GM19099 (cell line): ENCODE measurements around the gene AIG1.

Experiments used
- POLR2A ChIP-seq: IDR thresholded peaks from 3 replicates; pipeline ENCODE4 v1.6.1; 2011; ENCODE audit warnings: low read depth; ENCODE audit not compliant: insufficient read length; ENCODE audit errors: extremely low read depth

The AIG1 gene

DNA sequence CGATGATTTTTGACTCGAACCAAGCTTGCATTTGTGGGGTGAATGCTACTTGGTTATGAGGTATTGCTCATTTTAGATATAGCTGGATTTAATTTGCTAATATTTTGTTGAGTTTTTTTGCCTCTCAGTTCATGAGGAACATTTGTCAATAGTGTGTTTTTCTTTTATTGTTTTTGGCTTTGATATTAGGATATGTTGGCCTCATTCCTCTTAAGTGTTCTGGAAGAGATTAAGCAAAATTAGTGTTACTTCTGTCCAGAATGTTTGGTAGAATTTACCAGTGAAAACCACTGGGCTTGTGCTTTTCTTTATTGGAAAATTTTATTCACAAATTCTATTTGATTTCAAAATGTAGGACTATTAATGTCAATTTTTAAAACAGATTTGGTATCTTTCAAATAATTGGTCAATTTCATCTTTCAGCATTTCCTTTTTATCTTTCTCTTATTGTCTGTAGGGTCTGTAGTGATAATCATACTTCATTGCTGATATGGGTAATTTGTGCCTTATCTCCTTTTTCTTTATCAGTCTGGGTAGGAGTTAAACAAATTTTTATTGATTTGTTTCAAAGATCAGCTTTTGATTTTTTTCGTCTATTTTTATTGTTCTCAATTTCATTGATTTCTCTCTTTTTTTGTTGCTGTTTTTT lies 14.1 kb downstream of the AIG1 start:
- TF ChIP-seq POLR2A, result no peak

GRCh38 chr6:143078468-143079324 lies 18.0 kb downstream of the AIG1 start:
- no peak for TF ChIP-seq POLR2A

GRCh38 chr6:143079325-143079640 lies 18.6 kb downstream of the AIG1 start:
- no peak for TF ChIP-seq POLR2A

DNA sequence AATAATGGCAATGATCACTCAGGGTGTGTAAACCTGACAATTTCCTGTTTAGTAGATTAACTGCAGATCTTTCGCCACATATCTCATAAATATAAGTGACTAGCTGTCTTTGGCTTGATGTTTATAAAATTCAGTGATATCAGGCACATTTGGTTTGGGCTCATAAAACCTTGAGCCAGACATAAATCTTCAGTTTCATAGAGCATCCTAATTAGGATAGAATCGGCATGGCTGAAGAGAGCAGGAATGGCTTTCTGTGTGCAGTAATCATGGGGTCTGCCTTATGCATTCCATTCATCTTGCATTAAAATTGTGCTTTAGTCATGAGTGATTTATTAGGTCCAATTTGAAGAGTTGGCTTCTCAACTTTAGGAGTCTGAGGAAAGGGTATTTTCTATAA lies 27.2 kb downstream of the AIG1 start:
- TF ChIP-seq POLR2A, result no peak

DNA sequence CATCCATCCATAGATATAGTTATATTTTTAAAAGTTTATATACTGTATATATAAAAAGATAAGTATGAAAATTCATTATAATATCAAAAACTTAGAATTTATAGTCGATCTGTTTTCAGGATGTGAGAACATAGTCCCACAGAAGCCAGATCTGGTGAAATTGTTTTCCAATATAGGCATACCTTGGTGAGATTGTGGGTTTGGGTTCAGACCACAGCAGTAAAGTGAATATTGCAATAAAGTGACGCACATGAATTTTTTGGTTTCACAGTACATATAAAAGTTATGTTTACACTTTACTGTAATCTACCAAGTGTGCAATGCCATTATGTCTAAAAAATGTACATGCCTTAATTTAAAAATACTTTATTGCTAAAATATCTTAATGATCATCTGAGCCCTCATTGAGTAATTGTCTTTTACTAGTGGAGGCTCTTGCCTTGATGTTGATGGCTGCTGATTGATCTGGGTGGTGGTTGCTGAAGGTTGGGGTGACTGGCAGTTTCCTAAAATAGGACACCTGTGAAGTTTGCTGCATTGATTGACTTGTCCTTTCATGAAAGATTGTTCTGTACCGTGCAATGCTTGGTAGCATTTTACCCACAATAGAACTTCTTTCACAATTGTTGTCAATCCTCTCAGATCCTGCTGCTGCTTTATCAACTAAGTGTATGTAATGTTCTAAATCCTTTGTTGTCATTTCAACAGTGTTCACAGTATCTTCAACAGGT lies 29.8 kb downstream of the AIG1 start:
- TF ChIP-seq POLR2A, result no peak

- TF ChIP-seq POLR2A, result no peak
Observed at GRCh38 chr6:143092768-143093167, 32.1 kb downstream of the AIG1 start.

DNA sequence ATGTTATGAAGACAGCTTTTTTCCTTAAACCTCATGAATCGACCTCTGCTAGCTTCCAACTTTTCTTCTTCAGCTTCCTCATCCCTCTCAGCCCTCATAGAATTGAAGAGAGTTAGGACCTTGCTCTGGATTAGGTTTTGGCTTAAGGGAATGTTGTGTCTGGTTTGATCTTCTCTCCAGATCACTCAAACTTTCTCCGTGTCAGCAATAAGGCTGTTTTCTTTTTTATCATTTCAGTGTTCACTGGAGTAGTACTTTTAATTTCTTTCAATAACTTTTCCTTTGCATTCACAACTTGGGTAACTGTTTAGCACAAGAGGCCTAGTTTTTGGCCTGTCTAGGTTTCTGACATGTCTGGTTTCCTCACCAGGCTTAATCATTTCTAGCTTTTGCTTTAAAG lies 32.6 kb downstream of the AIG1 start:
- TF ChIP-seq POLR2A, result no peak

DNA sequence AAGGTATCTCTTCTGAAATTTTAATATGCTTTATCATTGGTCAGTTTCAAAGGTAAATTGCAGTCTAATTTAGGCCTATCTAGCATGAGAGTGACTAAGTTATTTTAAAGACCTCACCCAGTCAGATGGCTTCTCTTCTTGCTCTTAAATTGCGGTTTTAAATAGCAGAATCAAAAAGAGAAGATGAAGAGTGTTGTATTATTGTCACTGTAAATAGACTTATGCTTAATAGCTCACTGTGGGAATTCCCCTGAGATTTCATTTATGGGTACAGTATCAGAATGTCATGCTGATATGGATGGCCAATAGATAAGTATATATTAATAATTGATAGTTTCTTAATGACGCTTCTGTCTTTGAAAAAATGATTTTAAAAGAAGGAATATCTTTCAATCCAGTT lies 35.7 kb downstream of the AIG1 start:
- no peak for TF ChIP-seq POLR2A

DNA sequence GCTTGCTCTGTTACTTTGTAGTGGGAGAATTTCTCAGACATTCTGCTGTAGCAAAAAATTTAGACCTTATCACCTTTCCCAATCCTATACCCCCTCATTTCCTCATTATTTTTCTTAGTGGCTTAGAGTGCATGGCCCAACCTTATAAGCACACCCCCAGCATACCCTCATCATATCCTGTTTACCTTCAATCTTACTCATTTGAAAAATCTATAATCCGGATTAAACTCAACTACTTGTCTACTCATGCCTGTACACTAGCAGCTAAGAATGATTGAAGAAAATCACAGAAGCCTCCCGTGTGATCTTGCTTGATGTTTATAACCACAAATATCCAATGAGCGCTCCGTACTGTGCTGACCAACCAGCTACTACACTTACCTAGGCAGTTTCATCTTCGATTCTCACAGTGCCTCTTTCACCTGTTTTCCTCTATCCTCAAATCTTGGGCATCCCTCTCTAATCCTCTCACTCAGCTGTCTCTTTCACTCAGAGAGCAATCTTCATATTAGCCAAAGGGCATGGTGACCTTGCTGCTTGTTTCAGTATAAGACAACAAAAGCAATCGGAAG lies 36.6 kb downstream of the AIG1 start:
- TF ChIP-seq POLR2A, result no peak

DNA sequence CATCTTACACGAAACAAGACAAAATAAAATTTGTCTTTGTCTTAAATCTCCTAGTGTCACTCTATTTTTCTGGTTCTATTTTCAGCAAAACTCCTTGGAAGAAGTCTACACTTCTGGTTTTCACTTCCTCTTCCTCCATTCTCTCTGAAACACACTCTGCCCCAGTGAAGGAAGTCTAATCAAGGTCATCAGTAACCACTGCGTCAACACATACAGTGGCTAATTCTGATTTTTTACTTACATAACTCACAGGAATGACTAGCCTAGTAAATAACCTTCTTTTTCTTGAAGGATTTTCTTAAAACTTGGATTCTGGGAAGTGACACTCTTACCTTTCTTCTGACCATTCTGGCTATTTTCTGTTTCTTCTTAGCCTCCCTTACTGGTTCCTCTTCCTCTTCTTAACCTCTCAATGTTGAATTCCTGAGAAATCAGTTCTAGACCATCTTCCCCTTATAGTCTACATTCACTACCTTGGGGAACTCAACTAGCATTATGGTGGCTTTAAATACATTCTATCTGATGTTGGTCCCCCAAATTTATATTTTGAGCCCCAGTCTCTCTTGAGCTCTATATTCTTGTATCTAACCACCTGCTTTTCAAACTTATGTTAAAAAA lies 37.5 kb downstream of the AIG1 start:
- no peak for TF ChIP-seq POLR2A

- TF ChIP-seq POLR2A, result no peak
Observed at GRCh38 chr6:143099647-143100046, 39.0 kb downstream of the AIG1 start.

- TF ChIP-seq POLR2A, result no peak
Observed at GRCh38 chr6:143100429-143100828, 39.7 kb downstream of the AIG1 start.

DNA sequence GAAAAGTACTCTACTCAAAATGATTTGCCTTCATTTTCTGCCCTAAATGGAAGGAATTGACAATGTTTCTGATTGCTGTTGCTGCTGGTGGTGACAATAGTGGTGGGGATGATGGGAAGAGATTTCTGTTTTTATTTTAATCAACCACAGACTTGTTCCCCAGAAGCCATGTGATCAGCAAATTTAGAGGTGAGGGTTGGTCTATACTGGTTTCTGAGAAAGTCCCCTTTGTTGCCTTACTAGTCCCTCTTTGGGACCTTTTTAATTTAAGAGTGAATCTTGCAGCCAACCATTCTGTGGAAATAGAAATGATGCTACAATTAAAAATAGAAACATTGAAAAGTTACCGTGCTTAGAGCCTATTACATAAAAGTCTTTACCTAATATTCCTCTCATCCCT lies 43.2 kb downstream of the AIG1 start:
- TF ChIP-seq POLR2A, result no peak

GRCh38 chr6:143107440-143107839 lies 46.8 kb downstream of the AIG1 start:
- no peak for TF ChIP-seq POLR2A
